IPS DF 4.7 (cell line): ENCODE results near the gene VIPR2.
"Not testable (repeated sequence)": the region's sequence is repeated elsewhere in the genome, so short reads cannot be mapped to it uniquely, and the experiment has no call there.

Experiments used
- DNase-seq: peaks from one replicate; pipeline ENCODE4 v3.0.0-alpha.2; 2013; ENCODE audit warnings: low spot score; ENCODE audit errors: extremely low read depth

VIPR2 gene

DNA sequence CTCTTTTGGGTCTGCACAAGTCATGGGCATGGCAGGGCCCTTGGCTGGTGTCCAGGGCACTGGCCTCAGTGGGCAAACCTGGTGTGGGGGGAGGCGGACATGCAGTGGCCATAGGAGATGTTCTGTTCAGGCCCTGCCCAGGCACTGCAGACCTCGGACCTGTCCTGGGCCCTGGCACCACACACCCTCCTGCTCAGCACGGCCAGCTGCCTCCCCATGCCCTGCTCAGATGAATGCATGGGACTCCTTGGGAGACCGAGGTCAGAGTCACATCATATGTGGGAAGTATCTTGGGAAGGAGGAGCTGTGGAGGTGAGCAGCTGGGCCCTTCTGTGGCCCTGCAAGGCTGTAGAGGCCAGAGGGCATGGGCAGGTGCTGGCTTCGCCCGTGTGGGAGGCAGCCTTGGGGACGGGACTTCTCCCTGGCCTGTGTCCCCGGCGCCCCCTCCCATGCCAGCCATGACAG is 130.8 kb downstream of the VIPR2 start:
- DNase-seq = no peak

DNA sequence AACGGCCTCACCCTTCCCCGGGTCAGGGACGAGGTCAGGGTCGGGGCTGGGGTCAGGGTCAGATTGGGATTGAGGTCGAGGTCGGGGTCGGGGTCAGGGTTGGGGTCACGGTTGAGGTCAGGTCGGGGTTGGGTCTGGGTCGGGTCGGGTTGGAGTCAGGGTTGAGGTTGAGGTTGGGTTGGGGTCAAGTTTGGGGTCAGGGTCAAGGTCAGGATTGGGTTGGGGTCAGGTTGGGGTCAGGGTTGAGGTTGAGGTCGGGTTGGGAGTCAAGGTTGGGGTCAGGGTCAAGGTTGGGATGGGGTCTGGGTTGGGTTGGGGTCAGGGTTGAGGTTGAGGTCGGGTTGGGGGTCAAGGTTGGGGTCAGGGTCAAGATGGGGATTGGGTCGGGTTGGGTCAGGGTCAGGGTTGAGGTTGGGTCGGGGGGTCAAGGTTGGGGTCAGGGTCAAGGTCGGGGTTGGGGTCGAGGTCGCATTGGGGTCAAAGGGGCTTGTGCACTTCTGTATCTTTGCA is 131.4 kb downstream of the VIPR2 start:
- DNase-seq = no peak

DNA sequence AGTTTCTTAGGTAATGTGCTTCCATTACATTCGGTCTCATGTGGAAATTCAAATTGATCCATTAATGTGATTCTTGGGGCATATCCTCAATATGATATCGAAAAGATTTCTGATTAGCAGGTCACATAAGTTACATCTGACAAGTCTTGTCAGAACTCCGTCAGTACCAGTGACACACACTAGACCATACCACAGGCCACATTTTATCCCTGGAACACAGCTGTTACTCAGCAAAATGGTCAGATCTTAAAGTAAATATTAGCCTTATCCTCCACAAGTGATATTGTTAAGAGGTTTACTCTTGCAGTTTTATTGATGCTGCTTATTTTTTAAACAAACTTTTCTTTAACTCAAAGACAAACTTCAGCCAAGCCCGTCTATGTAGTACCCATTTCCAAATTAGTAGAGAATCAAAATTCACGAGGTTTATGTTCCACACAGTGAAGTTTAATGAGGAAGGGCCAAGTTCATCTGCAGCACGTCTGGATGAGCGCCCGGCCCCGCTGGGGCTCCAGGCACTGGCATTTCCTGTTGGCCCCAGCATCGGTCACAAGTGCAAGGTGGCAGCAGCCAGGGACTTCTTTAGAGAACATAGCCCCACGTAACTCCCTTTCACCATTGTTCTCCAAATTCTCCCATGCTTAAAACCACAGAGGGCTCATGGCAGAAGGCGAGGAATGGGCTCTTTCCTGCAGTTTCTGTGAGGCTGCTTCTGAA is 132.2 kb downstream of the VIPR2 start:
- DNase-seq = no peak

DNA sequence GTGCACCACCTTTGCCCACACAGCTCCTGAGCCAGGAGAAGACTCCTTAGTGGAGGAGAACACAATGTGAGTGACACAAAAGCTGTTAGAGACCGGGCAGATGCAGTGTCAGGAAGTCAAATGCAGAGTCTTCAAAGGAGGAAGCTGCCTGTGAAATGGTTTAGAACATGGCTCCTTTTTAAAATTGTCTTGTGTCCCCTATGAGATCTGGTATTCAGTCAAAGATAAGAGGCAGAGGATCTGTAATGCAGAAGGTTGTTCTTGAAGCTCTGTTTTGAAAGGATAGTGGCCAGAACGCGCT is 133.0 kb downstream of the VIPR2 start:
- DNase-seq = no peak

DNA sequence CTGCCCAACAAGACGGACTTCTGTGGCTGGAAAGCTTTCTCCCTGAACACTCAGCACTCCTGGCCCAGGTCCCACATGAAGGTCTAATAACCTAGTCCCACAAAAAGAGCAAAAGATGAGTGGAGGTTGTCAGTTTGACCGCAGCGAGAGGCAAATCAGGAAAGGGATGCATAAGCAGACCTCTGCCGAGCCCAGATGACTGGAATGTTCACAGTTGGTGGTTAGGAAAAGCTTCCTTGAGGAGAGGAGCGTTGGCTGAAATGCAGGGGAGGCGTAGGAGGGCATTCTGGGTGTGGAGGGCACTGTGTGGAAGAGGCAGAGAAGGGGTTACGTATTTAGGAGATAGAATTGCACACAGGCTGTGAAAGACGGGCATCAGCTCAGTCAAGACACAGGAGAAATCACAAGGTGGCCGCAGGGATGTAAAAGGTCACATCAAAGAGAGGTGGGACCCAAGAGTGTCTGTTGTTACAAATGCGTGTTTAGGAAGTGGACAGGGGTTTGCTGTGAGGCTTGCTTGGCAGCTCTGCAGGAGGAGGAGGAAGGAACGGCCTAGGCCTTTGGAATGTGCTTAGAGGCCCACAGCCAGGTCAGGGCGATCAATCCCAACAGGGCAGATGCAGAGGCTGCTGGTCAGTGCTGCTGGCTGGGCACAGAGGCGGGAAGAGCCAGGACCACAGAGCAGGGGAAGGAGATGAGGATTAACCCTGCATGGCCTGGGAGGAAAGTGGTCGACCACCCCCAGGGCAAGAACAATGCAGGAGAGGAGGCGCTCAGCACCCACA is 133.5 kb downstream of the VIPR2 start:
- no peak for DNase-seq

DNA sequence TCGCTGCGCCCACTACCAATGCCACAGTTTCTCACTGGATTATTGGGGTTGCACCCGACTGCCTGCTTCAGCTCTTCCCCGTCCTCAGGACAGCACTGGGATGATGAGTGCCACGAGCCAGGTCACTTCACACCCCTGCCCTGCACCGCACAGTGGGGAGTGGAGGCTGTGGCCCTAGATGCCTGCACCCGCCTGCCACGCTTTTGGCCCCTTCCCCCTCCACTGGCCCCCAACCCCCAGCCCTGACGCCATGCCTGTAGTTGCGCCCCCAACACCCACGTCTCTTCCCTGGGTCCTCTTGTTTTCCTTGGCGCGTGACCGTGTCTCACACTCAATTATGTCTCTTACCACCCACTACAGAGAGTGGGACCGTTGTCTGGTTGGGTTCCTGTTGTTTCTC is 134.3 kb downstream of the VIPR2 start:
- DNase-seq = no peak

DNA sequence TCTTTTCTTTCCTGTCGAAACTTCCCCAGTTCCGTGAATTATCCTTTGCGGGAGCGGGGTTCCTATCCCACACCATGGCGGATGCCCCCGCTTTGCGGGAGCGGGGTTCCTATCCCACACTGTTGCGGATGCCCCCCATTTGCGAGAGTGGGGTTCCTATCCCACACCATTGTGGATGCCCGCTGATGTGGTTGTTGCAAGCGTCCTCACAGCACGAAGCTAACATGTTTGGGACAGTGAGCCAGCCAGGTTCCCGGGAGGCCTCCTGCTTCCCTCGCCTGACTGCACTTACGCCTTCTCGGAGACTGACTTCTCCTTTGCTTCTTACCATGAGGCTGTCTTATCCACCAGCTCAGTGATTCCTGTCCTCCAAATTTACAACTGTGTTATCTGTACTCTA is 134.7 kb downstream of the VIPR2 start:
- DNase-seq = no peak

DNA sequence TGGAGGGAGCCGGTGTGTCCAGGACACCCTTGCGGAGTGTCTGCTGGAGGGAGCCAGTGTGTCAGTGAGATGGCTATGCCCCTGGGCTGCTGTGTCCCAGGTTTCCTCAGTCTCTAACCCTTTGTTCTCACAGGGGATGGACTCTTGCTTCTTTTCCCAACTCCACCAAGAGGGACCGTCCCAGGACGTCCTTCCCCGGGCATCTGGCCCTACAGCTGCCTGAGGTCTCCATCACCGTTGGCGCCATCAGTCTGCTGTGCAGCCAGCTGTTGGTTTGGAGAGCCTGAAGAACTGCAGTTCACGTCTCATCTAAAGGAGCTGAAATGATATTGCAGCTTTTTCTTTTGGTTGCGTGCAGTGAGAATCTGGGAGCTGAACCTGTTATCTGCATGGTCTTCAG is 136.2 kb downstream of the VIPR2 start:
- DNase-seq = no peak

DNA sequence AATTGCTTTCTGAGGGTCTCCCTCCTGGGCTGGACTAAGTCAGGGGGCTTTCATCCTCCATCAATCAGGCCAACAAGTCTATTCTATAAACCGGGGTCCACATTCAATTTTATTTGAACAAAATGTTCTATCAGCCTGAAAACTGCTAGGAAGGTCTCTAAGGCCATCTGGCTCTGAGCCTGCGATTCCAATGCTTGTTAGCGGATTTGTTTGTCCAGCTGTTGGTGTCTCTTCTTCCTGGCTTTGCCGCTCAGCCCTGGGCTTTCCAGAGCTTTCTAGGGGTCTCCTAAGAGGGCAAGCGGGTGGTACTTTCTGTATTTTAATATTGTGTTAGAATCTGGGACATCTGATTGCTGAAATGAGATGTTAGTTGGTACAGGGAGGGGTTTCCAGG is 136.7 kb downstream of the VIPR2 start:
- DNase-seq = no peak

DNA sequence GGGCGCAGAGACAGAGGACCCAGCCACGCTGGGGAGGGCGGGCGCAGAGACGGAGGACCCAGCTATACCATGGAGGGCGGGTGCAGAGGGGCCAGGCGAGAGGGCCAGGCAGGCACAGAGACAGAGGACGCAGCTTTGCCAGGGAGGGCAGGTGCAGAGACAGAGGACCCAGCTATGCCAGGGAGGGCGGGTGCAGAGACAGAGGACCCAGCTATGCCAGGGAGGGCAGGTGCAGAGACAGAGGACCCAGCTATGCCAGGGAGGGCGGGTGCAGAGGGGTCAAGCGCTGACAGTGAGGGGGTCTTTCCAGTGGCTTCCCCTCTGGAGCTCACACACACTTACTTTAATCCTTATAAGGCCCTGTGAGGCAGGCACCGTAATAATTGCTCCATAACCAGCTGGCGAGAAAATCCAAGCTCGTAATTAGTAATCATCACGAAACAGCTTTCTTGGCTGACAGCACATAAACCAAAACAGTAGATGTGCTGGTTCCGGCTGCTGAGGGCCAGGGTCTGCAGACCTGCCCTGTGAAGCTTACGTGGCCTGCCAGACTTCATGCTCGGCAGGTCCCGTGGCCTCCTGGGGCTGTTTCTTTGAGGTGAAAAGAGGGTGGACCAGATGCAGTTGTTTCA is 137.2 kb downstream of the VIPR2 start:
- no peak for DNase-seq

DNA sequence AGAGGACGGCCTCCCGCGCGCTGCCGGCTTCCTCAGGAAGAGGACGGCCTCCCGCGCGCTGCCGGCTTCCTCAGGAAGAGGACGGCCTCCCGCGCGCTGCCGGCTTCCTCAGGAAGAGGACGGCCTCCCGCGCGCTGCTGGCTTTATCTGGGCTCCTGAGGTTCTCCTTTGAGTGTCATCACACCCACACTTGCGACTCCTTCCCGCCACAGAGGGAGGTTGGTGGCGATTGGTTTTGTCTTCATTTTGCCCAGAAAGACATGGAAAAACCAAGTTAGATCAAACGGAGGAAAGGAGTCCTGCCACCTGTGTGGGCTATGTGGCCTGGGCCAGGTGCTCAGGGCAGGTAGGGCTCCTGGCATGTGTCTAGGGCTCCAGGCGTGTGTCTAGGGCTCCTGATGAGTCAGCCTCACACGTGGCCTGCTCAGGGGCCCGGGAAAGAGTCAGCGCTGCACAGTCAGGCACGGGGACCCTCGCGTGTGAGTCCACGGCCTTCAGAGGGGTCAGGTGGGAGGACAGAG is 138.0 kb downstream of the VIPR2 start:
- DNase-seq = no peak

DNA sequence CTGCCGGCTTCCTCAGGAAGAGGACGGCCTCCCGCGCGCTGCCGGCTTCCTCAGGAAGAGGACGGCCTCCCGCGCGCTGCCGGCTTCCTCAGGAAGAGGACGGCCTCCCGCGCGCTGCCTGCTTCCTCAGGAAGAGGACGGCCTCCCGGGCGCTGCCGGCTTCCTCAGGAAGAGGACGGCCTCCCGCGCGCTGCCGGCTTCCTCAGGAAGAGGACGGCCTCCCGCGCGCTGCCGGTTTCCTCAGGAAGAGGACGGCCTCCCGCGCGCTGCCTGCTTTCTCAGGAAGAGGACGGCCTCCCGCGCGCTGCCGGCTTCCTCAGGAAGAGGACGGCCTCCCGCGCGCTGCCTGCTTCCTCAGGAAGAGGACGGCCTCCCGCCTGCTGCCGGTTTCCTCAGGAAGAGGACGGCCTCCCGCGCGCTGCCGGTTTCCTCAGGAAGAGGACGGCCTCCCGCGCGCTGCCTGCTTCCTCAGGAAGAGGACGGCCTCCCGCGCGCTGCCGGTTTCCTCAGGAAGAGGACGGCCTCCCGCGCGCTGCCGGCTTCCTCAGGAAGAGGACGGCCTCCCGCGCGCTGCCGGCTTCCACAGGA is 138.6 kb downstream of the VIPR2 start:
- not testable (repeated sequence) for DNase-seq

DNA sequence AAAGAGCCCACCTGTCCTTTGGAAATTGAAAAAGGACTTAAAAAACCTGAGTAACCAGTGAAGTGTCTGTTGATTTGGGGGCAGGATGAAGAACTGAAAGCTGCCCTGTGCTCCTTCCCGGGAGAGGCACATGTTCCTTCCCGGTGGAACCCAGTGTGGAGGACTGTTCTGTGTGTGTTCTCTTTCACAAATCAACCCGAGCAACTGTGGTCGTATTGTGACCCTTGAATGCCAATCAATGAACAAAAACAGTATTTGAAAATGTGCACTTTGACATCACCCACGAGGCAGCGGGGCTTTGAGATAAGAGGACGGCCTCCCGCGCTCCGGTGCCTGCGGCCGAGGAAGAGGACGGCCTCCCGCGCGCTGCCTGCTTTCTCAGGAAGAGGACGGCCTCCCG is 139.0 kb downstream of the VIPR2 start:
- DNase-seq = no peak

DNA sequence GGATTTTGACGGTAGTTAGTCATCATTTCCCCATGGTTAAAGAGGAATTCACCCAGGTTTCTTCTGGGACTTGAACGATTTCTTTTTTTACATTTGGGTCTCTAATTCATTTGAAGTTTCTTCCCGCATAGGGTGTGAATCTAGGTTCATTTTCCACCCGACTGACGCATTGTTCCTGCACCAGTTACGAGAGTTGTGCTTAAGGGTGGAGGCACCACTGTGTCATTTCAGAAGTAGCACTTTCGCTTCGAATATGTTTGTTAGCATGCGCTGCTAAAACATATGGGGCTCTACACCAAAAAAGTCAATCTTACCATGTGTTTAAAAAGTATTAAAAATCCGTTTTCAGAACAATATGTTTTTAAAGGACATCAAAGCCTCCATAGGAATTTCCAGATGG is 140.3 kb downstream of the VIPR2 start:
- DNase-seq = no peak

DNA sequence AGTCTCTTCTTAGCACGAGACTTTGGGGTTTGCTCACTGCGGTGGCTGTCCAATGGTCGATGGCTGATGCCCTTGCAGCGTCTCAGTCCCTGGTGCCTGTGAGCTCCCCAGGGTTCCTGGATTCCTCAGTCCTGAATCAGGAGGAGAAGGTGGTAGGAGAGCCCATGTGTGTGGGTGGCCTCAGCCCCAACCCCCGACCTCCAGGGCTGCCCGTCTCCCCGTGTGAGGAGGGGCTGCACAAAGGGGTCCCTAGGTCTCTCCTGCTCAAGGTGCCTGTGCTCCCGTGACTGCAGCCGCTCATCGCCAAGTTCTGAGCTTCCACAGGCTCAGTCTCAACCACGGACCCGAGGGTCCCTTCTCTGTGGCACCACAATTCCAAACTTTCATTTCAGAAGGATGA is 142.9 kb downstream of the VIPR2 start:
- no peak for DNase-seq

DNA sequence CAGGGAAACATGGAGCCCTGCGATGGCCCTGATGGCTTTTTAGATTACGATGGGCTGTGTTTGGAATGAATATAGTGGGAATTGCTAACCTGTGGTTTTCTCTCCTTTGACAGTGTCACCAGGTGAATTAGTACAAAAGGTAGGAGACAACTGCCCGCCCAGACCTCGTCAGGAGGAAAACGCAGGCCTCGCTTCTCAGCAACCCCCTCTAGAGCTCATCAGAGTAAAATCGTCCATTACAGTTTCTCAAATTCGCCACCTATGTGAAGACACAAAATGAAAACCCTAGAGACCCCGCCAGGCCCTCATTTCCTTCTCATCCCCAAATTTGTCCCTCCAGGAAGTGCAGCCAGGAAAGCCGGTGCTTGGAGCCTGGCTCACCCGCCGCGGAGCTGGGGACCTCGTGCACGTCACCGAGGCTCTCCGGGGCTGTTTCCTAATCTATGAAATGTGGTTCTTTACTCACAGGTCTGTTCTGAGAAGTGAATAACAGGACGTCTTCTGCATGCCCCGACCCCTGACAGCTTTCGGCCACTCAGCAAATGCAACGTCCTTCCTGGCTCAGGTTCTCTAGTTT is 143.7 kb downstream of the VIPR2 start:
- no peak for DNase-seq

DNA sequence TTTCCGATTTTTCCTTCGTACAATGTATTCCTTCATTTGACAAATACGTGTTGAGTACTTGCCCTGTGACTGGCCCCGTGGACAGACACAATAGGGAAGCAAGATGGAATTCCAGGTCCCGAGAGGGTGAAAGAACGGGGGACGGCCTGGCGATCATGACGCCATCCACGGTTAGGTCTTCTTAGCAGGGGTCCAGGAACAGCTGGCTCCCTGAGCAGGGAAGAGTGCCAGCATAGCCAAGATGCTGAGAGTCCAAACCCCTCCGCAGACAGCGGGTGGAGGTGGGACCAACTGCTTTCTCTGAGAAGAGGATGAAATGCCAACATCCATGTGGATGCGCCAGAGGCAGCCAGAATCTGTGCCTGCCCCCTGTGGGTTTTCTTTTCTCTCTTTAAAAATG is 144.6 kb downstream of the VIPR2 start:
- DNase-seq = no peak

DNA sequence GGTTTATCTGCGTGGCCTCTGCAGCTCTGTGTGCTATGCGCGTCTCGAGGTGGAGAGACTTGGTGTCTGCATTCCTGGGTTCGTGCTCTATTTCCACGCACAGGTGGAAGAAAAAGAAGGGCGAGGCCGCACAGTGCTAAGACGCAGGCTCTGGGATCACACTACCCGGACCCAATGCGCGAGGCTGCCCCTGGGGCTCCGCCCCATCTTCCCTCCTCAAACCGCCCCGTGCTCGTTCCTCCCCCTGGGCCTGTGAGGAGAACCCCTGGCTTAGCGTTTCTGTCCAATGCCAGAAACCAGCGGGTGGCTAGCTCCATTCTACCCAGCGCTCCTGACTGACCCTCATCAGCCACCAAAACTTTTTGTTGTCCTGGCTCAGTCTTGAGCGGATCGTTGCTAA is 145.2 kb downstream of the VIPR2 start:
- DNase-seq = no peak

DNA sequence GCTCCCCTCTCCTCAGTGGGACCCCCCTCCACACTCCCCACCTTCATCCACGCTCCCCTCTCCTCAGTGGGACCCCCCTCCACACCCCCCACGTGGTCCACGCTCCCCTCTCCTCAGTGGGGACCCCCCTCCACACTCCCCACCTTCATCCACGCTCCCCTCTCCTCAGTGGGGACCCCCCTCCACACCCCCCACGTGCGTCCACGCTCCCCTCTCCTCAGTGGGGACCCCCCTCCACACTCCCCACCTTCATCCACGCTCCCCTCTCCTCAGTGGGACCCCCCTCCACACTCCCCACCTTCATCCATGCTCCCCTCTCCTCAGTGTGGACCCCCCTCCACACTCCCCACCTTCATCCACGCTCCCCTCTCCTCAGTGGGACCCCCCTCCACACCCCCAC is 146.4 kb downstream of the VIPR2 start:
- not testable (repeated sequence) for DNase-seq

DNA sequence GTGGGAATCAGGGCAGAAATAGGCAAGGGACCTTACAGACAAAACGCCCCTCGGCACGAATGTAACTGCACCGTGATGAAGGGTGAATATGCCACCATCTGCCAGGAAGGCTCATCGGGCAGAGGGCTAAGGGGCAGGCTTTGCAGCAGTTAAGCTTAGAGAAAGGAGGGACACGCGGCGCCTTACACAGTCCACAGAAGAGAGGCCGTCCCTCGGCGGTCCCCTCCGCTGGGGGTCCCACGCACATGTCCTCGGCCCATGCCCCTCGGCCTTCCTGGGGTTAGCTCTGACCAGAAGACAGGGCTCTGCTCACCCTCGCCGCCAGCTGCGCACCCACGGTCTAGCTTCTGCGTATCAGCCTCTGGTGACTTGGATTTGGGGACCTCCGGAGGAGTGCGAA is 147.2 kb downstream of the VIPR2 start:
- no peak for DNase-seq

DNA sequence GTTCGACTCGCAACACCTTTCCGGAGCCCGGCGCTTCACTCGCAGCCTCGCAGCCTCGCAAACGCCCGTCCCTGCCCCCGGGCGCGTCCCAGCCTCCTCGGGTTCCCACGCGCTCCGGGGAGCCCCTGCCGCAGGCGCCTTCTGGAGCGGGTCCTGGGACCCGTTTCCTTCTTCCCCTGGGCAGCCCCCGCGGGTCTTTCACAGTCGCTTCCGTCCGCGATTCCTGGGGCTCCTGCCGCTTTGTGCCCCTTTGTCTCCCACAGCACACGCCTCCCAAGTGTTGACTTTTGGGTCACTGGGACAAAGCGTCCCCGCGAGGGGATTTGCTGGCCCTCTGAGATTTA is 147.6 kb downstream of the VIPR2 start:
- no peak for DNase-seq
